GM12878 (cell line): ENCODE measurements around the gene MYO18B. TPM values are rescaled to one million over a fixed set of nuclear protein-coding genes. Genes with fewer than 3 reads are reported as not detected.

ENCODE experiments used
- ATAC-seq: fragments of 200-7000 bp; cut with Tn5 transposase; 3 replicates; pipeline ENCODE4 v1.9.1; 2020; ENCODE audit warnings: mild to moderate bottlenecking, moderate library complexity
- BruUV-seq: library from RNA; stranded (reverse); fragments of 400-500 nt; replicated peaks from 2 replicates; lab custom pipeline; 2021; lab: Mats Ljungman, UMichigan
- CTCF ChIA-PET: fragments of 300-600 bp; sonication (Branson Sonifier 250); formaldehyde crosslinking; extraction: SDS; loops from one replicate; lab custom pipeline; 2021; ENCODE audit warnings: inconsistent platforms; lab: Yijun Ruan, JAX
- POLR2A ChIA-PET: fragments of 350-600 bp; formaldehyde crosslinking; extraction: SDS; loops from one replicate; lab custom pipeline; 2021; ENCODE audit warnings: inconsistent platforms; lab: Charles Lee
- RAD21 ChIA-PET: fragments of 300-600 bp; sonication (Branson Sonifier 250); formaldehyde crosslinking; loops from one replicate; lab custom pipeline; 2023; ENCODE audit warnings: antibody characterized with exemption; ENCODE audit not compliant: unreplicated experiment; lab: Charles Lee
- SMC1A ChIA-PET: fragments of 300-600 bp; sonication (Branson Sonifier 250); formaldehyde crosslinking; loops from one replicate; lab custom pipeline; 2023; ENCODE audit not compliant: unreplicated experiment, uncharacterized antibody; lab: Charles Lee
- DNase-seq: peaks from one replicate; pipeline ENCODE4 v3.0.0-alpha.2; 2011; ENCODE audit warnings: low read depth, low spot score
- FAIRE-seq: peaks from 3 replicates; lab custom pipeline; 2011; peaks lifted over from hg19 to GRCh38; lab: Jason Lieb, UNC
- H2AFZ ChIP-seq: 2 replicates; pipeline ENCODE4 v1.6.0; 2011; ENCODE audit warnings: low read depth, low read length, control low read depth; ENCODE audit not compliant: control insufficient read depth
- H3K27ac ChIP-seq: 2 replicates; pipeline ENCODE4 v1.5.1; 2011; ENCODE audit warnings: control low read depth; ENCODE audit not compliant: control insufficient read depth, insufficient read depth
- H3K27me3 ChIP-seq, 2 experiments: replicated peaks in 1 of 2; 2 replicates each; pipeline versions ENCODE4 v1.6.0 to v1.6.1; 2011; ENCODE audit warnings: low read length in 1 of 2; ENCODE audit not compliant: control insufficient read depth in 2 of 2, insufficient read depth in 2 of 2
- H3K36me3 ChIP-seq, 2 experiments: 2 replicates each; pipeline ENCODE4 v1.5.1; 2011; ENCODE audit warnings: low read length in 1 of 2; ENCODE audit not compliant: control insufficient read depth in 2 of 2, insufficient read depth in 2 of 2
- H3K4me1 ChIP-seq: 2 replicates; pipeline ENCODE4 v1.6.1; 2011; ENCODE audit warnings: mild to moderate bottlenecking, low read length, moderate library complexity, mixed read lengths; ENCODE audit not compliant: control insufficient read depth, insufficient read depth
- H3K4me2 ChIP-seq: 2 replicates; pipeline ENCODE4 v1.6.0; 2011; ENCODE audit warnings: control low read depth; ENCODE audit not compliant: control insufficient read depth, insufficient read depth
- H3K4me3 ChIP-seq: fragments of 200-600 bp; sonication (generic); 2 replicates; pipeline ENCODE4 v1.5.1; 2016
- H3K79me2 ChIP-seq: 2 replicates; pipeline ENCODE4 v1.6.0; 2011; ENCODE audit warnings: low read length; ENCODE audit not compliant: control insufficient read depth, insufficient read depth
- H3K9ac ChIP-seq: 2 replicates; pipeline ENCODE4 v1.8.0; 2011; ENCODE audit warnings: low read length, control low read depth, mixed read lengths; ENCODE audit not compliant: control insufficient read depth, insufficient read depth
- H3K9me3 ChIP-seq: replicated peaks from 3 replicates; pipeline ENCODE4 v1.5.1; 2011; ENCODE audit warnings: mild to moderate bottlenecking, low read length; ENCODE audit not compliant: control insufficient read depth, insufficient read depth
- H4K20me1 ChIP-seq: 2 replicates; pipeline ENCODE4 v1.6.0; 2011; ENCODE audit not compliant: control insufficient read depth, insufficient read depth
- ATF7 ChIP-seq: fragments of 450-650 bp; IDR thresholded peaks from 2 replicates; pipeline ENCODE4 v1.6.1; 2016; ENCODE audit warnings: low read depth, mild to moderate bottlenecking
- BCLAF1 ChIP-seq: fragments of 450-650 bp; IDR thresholded peaks from 2 replicates; pipeline ENCODE4 v1.6.1; 2017; ENCODE audit warnings: antibody characterized with exemption, mild to moderate bottlenecking, moderate library complexity
- EP300 ChIP-seq, 2 experiments: fragments of 150-350 bp in 1 of 2; IDR thresholded peaks; 2 replicates each; pipeline ENCODE4 v1.6.1; 2011 to 2012; ENCODE audit warnings: low read depth in 2 of 2, low read length in 2 of 2, borderline replicate concordance in 1 of 2, improper control_type of control experiment in 1 of 2, inconsistent platforms in 1 of 2; ENCODE audit not compliant: control insufficient read depth in 1 of 2
- ESRRA ChIP-seq: IDR thresholded peaks from 2 replicates; pipeline ENCODE4 v1.6.1; 2012; ENCODE audit warnings: mild to moderate bottlenecking, low read length, improper control_type of control experiment
- HDAC2 ChIP-seq: fragments of 200-600 bp; sonication (generic); IDR thresholded peaks from 2 replicates; pipeline ENCODE4 v1.6.1; 2017
- NR2C1 ChIP-seq: fragments of 450-650 bp; IDR thresholded peaks from 2 replicates; pipeline ENCODE4 v1.6.1; 2017; ENCODE audit warnings: antibody characterized with exemption, mild to moderate bottlenecking, moderate library complexity
- PRDM15 ChIP-seq: fragments of 450-650 bp; formaldehyde crosslinking; IDR thresholded peaks from 2 replicates; pipeline ENCODE4 v1.4.0; 2020; ENCODE audit warnings: mild to moderate bottlenecking, moderate library complexity
- SPI1 ChIP-seq: IDR thresholded peaks from 2 replicates; pipeline ENCODE4 v1.6.1; 2011; ENCODE audit warnings: low read depth, mild to moderate bottlenecking, low read length, moderate library complexity, borderline replicate concordance; ENCODE audit not compliant: insufficient read depth
- TCF12 ChIP-seq: IDR thresholded peaks from 2 replicates; pipeline ENCODE4 v1.6.1; 2011; ENCODE audit warnings: low read depth, mild to moderate bottlenecking, low read length
- TCF3 ChIP-seq: IDR thresholded peaks from 2 replicates; pipeline ENCODE4 v1.6.1; 2012; ENCODE audit warnings: low read depth, mild to moderate bottlenecking, low read length, borderline replicate concordance; ENCODE audit not compliant: insufficient read depth
- WGBS: methylation state at CpG from one replicate; pipeline ENCODE4 v1.1.6; 2016; ENCODE audit warnings: low lambda C conversion rate; ENCODE audit not compliant: insufficient replicate concordance, insufficient coverage; ENCODE audit errors: missing lambda C conversion rate; 5-methylcytosine and 5-hydroxymethylcytosine counted together
- in situ Hi-C: fragments of 300-500 bp; cut with MboI; formaldehyde crosslinking; loops from 9 replicates; pipeline ENCODE4 v1.14.3; 2018; ENCODE audit warnings: mixed read lengths
- intact Hi-C: fragments of 100-400 bp; cut with micrococcal nuclease; formaldehyde crosslinking; loops from one replicate; pipeline ENCODE4 v1.14.2; 2022; ENCODE audit not compliant: unreplicated experiment
- polyA plus RNA-seq, 11 experiments: library from polyadenylated mRNA; depleted of rRNA in 4 of 11; unstranded in 6 of 11; stranded (reverse) in 5 of 11; fragments of >200 nt; fragmentation: Nextera tagmentation in 4 of 11; fragmentation: Illumina TruSeq in 1 of 11; extraction: Ambion mirVana in 4 of 11; extraction: Trizol in 1 of 11; gene quantifications; 1 replicate in 1 of 11; 2 replicates in 10 of 11; pipeline versions ENCODE4 v1.2.1 to v1.2.3, GENCODE V29; 2011 to 2016; ENCODE audit warnings: inconsistent platforms in 2 of 11, missing spikeins in 2 of 11, low read depth in 1 of 11
- total RNA-seq, 4 experiments: library from RNA; depleted of rRNA in 3 of 4; stranded (reverse); fragments of >200 nt in 3 of 4; fragmentation: Illumina TruSeq in 1 of 4; extraction: Trizol in 1 of 4; gene quantifications; 2 replicates each; pipeline versions ENCODE4 v1.2.1 to v1.2.3, GENCODE V29; 2013 to 2021

Gene MYO18B
- total and polyA plus RNA-seq, 10 of the 15 experiments (the other 5 are each of a cell fraction or from before 2014, with no cell fraction given) = 0.05 to 2.1 (median 0.51) TPM; not detected in 1

GRCh38 chr22:25888399-25889054, 146.5 kb downstream of the MYO18B start:
- ChIA-PET SMC1A (interaction anchor here (1.5 kb wide), 1 partner anchor 58 kb away, joined by 3 read pairs; no protein-coding TSS in a partner anchor), RAD21 (no interaction called here), CTCF (interaction anchor here (1.3 kb wide), 1 partner anchor 442 kb away, joined by 7 read pairs; no protein-coding TSS in a partner anchor), POLR2A (no interaction called here)
- BruUV-seq = no TSS peak
- no peak overlapping the region for H3K9ac ChIP-seq
- H2AFZ ChIP-seq = no peak overlapping the region
- H3K27ac ChIP-seq = no peak overlapping the region
- H3K9me3 ChIP-seq = no peaks in the 10 kb centered on the region
- WGBS = 2% methylated on average over 5 of the region's 5 CpGs
- no peaks in the 10 kb centered on the region for H3K4me1 ChIP-seq
- H3K4me3 ChIP-seq = no peak overlapping the region
- peaks cover 0 to 3% of the 10 kb centered on the region in 2 experiments; a peak in 3 of 4 replicates for H3K27me3 ChIP-seq
- in situ Hi-C loops (no loop called here), intact Hi-C loops (no loop called here)
- no peaks in the 10 kb centered on the region for H4K20me1 ChIP-seq
- FAIRE-seq = no peak
- no peaks in the 10 kb centered on the region for H3K79me2 ChIP-seq
- H3K4me2 ChIP-seq = no peak overlapping the region
- TF ChIP-seq TCF3 (no peak), SPI1 (peak; percentile 7; the same call in 1 of the 2 replicates)
- DNase-seq = peak; percentile 17
- no peaks in the 10 kb centered on the region for H3K36me3 ChIP-seq
- ATAC-seq = no peak

- 36% methylated on average over 10 of the region's 10 CpGs for WGBS
- TF ChIP-seq NR2C1 (no peak), EP300 (IDR thresholded peaks at IDR 0.05; ENCODE audit: borderline replicate concordance in 1 of 2, control insufficient read depth in 1 of 2, low read depth in 2 of 2, low read length in 2 of 2) (no peak), TCF12 (no peak), HDAC2 (no peak), ESRRA (no peak), ATF7 (no peak), BCLAF1 (no peak), PRDM15 (no peak)
These were observed 148.7 kb downstream of the MYO18B start for GRCh38 chr22:25890651-25891050.

More at GRCh38 chr22:25890651-25891050, 148.7 kb downstream of the MYO18B start:
- no peak for FAIRE-seq
- Histone ChIP-seq H2AFZ (no peak overlapping the region), H3K27me3 (peaks cover 0 to 3% of the 10 kb centered on the region in 2 experiments; a peak in 2 of 4 replicates), H3K9me3 (no peaks in the 10 kb centered on the region), H4K20me1 (no peaks in the 10 kb centered on the region), H3K4me2 (no peak overlapping the region), H3K36me3 (no peaks in the 10 kb centered on the region), H3K4me1 (no peaks in the 10 kb centered on the region), H3K27ac (no peak overlapping the region), H3K4me3 (no peak overlapping the region), H3K9ac (no peak overlapping the region), H3K79me2 (no peaks in the 10 kb centered on the region)
- intact Hi-C loops = no loop called here
- BruUV-seq = no TSS peak
- no peak for ATAC-seq
- in situ Hi-C loops = no loop called here
- ChIA-PET POLR2A (no interaction called here), CTCF (interaction anchor here (1.0 to 1.5 kb wide), 3 partner anchors 8 to 440 kb away, joined by 3 to 4 read pairs (median 4); no protein-coding TSS in a partner anchor), SMC1A (no interaction called here), RAD21 (no interaction called here)
- no peak for DNase-seq
